SU-DHL-6 (cell line): ENCODE measurements around the gene SLC39A11.

Source experiments
- CTCF ChIP-seq: fragments of 200-600 bp; sonication (generic); IDR thresholded peaks from one replicate; pipeline ENCODE4 v1.5.1; 2017; ENCODE audit warnings: antibody characterized with exemption, mild to moderate bottlenecking, low read length, moderate library complexity; ENCODE audit not compliant: insufficient read depth, poor library complexity, severe bottlenecking
- EZH2phosphoT487 ChIP-seq: fragments of 200-600 bp; sonication (generic), shearing (Covaris generic); conservative IDR thresholded peaks from 2 replicates; pipeline ENCODE4 v1.6.1; 2018; ENCODE audit warnings: mild to moderate bottlenecking, antibody characterized with exemption, low read length, moderate library complexity, mixed read lengths

GRCh38 chr17:72926171-72926570 lies 166.3 kb downstream of the SLC39A11 start:
- TF ChIP-seq CTCF, result no peak
- no peak for TF ChIP-seq EZH2phosphoT487
